T-helper 17 cell (primary cell): Measurements from ENCODE around the gene LRRN3. TPM values are rescaled to one million over a fixed set of nuclear protein-coding genes. Genes with fewer than 3 reads are reported as not detected.
"Not testable (repeated sequence)": the region's sequence is repeated elsewhere in the genome, so short reads cannot be mapped to it uniquely, and the experiment has no call there.

Experiments used
- ATAC-seq: fragments of 150-1000 bp; cut with Tn5 transposase; 2 replicates; pipeline ENCODE4 v1.10.0; 2021; ENCODE audit warnings: mild to moderate bottlenecking, moderate library complexity
- DNase-seq, 3 donors: peaks; one replicate each; pipeline versions ENCODE4 v3.0.0 to v3.0.0-alpha.2; 2020 to 2021
- H3K9me3 ChIP-seq: one replicate; pipeline ENCODE4 v1.7.0; 2013; ENCODE audit warnings: low read length, mild to moderate bottlenecking; ENCODE audit not compliant: control insufficient read depth, poor library complexity, severe bottlenecking
- H3K27ac Mint-ChIP-seq: one replicate; pipeline ENCODE4 v1.8.0; 2022; ENCODE audit warnings: mild to moderate bottlenecking, moderate library complexity, mixed read lengths
- H3K27me3 Mint-ChIP-seq: one replicate; pipeline ENCODE4 v1.8.0; 2022; ENCODE audit warnings: mixed read lengths
- H3K36me3 Mint-ChIP-seq: one replicate; pipeline ENCODE4 v1.8.0; 2022; ENCODE audit warnings: low read depth, mixed read lengths
- H3K4me1 Mint-ChIP-seq: one replicate; pipeline ENCODE4 v1.8.0; 2022; ENCODE audit warnings: mild to moderate bottlenecking, mixed read lengths
- H3K4me3 Mint-ChIP-seq: one replicate; pipeline ENCODE4 v1.8.0; 2022; ENCODE audit warnings: mild to moderate bottlenecking, moderate library complexity, mixed read lengths
- total RNA-seq, 4 donors: library from RNA in 2 of 4; stranded (reverse) in 2 of 4; gene quantifications; one replicate each; pipeline ENCODE4 v1.2.3 and lab custom pipeline; 2022 to 2026

Gene LRRN3
- total RNA-seq, 2 donors from 2014 or later, result 1.9 to 16.0 TPM

DNA sequence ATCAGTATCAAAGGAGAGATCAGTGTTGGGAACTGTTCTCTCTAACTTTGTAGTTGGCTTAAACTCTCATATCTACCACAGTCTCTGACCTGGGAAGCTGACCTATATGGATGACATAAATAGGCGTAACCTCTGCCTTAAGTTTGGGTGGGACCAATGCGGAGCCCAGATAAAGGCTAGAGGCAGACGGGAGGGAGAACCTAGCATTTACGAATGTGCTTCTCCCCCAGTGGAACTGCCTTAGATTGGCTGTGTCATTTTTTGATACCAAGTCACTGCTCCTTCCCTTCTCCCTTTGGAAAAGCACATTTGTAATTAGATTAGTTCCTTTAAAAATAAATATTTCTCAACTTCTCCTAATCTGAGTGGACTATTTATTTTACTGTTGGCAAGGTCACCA lies 23.7 kb upstream of the LRRN3 start:
- peaks cover 2% of the 10 kb centered on the region for H3K4me1 Mint-ChIP-seq
- H3K9me3 ChIP-seq, result no peaks in the 10 kb centered on the region
- H3K27me3 Mint-ChIP-seq, result no peaks in the 10 kb centered on the region
- no peaks in the 10 kb centered on the region for H3K36me3 Mint-ChIP-seq
- H3K27ac Mint-ChIP-seq, result no peak overlapping the region
- DNase-seq (no peak), ATAC-seq (no peak)
- no peak overlapping the region for H3K4me3 Mint-ChIP-seq

DNA sequence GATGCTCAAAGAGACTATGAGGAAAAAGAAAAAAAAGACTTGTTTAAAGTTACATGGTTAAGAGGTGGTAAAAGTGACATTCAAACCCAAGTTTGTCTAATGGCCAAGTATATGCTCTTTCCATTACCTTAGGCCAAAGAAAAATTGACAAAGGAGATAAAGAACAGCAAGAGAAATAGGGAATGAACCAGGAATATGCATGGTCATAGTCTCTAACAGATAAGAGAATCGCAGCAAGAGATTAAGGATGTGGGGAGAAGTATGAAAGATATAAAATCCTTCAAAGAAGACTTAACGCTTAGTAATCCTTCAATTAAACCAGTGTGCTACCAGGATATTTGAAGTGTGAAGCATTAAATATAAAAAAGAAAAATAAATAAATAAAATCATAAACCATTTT lies 23.2 kb upstream of the LRRN3 start:
- H3K9me3 ChIP-seq, result no peaks in the 10 kb centered on the region
- H3K4me3 Mint-ChIP-seq, result no peak overlapping the region
- peaks cover 2% of the 10 kb centered on the region for H3K4me1 Mint-ChIP-seq
- no peaks in the 10 kb centered on the region for H3K36me3 Mint-ChIP-seq
- no peaks in the 10 kb centered on the region for H3K27me3 Mint-ChIP-seq
- DNase-seq (no peak), ATAC-seq (no peak)
- H3K27ac Mint-ChIP-seq, result no peak overlapping the region

DNA sequence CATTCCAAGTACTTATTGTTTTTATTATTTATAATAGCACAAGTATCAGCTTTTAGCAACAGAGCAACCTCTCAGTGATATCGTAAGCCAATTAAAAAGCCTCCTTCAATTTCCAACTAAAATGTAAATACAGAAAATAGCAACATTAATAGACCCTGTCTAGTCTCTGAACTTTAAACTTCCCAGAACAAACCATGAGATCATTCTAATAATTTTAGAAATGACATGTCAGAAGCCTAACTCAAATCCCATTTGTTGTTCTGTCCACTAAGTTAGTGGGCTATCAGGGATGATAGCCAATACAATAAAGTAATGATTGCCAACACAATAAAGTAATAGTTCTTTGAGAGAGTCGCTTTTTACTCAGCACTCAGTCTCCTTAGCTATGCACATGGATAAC lies 22.3 kb upstream of the LRRN3 start:
- no peaks in the 10 kb centered on the region for H3K36me3 Mint-ChIP-seq
- H3K27me3 Mint-ChIP-seq, result no peaks in the 10 kb centered on the region
- H3K4me3 Mint-ChIP-seq, result no peak overlapping the region
- ATAC-seq (no peak), DNase-seq (no peak)
- peaks cover 4% of the 10 kb centered on the region for H3K4me1 Mint-ChIP-seq
- H3K9me3 ChIP-seq, result no peaks in the 10 kb centered on the region
- H3K27ac Mint-ChIP-seq, result no peak overlapping the region

DNA sequence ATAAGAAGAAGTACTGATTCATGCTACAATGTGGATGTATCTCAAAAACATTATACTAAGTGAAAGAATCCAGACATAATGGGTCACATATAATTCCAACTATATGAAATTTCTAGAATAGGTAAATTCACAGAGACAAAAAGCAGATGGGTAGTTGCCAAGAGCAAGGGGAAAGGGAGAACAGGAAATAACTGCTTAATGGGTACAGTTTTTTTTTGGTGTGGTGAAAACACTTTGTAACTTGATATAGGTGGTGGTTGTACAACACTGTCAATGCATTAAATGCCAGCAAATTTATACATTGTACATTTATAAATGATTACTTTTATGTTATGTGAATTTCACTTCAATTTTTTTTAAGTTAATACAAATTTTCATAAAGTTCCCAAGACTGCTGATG lies 19.4 kb upstream of the LRRN3 start:
- Mint-ChIP-seq H3K27me3 (no peaks in the 10 kb centered on the region), H3K36me3 (no peaks in the 10 kb centered on the region), H3K27ac (no peak overlapping the region), H3K4me3 (no peak overlapping the region), H3K4me1 (peaks cover 14% of the 10 kb centered on the region)
- DNase-seq (no peak), ATAC-seq (no peak)
- no peaks in the 10 kb centered on the region for H3K9me3 ChIP-seq

DNA sequence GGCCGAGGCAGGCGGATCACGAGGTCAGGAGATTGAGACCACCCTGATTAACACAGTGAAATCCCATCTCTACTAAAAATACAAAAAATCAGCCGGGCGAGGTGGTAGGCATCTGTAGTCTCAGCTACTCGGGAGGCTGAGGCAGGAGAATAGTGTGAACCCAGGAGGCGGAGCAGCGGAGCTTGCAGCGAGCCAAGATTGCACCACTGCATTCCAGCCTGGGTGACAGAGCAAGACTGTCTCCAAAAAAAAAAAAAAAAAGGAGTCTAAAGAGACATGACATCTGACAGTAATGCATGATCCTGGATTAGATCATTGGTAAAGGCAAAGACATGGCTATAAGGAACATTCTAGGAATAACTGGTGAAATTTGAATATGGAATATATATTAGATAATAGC lies 18.3 kb upstream of the LRRN3 start:
- H3K4me3 Mint-ChIP-seq, result not testable (repeated sequence)

DNA sequence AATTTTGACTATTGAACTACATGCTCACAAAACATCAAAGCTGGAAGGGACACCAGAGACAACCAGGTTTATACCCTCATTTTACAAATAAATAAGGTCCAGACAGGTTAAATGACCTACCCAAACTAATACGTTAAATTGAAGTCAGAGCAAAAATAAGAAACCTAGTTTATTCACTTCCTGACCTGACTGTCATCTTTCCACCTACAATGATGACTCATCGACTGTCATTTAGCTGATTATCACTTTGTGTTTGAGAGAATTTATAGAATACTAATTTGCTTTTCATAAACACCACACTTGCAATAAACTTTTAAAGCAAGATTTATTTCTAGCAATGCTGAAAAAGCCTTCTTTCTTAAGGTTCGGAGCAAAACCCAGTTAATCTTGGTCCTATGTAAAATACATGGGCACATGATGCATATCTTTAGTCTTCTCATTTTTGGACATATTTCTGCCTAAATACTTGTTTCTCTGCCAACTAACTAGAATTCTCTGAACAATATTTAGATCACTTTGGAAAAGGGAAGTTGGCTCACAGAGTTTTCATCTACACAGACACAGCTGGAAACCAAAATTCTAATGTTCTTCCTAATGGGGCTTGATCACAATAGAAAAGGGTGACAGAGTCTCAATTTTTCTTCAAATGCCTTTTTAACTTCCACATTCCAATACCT lies 16.7 kb upstream of the LRRN3 start:
- H3K9me3 ChIP-seq, result no peaks in the 10 kb centered on the region
- Mint-ChIP-seq H3K4me1 (peaks cover 24% of the 10 kb centered on the region), H3K36me3 (no peaks in the 10 kb centered on the region), H3K4me3 (no peak overlapping the region), H3K27ac (peak overlapping the region; percentile 32), H3K27me3 (no peaks in the 10 kb centered on the region)
- DNase-seq (no peak), ATAC-seq (no peak)

More for the DNA sequence above, 18.3 kb upstream of the LRRN3 start:
- H3K9me3 ChIP-seq, H3K27ac Mint-ChIP-seq, H3K27me3 Mint-ChIP-seq, ATAC-seq, DNase-seq, H3K36me3 Mint-ChIP-seq: not testable (repeated sequence)
- H3K4me1 Mint-ChIP-seq, result peaks cover 22% of the 10 kb centered on the region

DNA sequence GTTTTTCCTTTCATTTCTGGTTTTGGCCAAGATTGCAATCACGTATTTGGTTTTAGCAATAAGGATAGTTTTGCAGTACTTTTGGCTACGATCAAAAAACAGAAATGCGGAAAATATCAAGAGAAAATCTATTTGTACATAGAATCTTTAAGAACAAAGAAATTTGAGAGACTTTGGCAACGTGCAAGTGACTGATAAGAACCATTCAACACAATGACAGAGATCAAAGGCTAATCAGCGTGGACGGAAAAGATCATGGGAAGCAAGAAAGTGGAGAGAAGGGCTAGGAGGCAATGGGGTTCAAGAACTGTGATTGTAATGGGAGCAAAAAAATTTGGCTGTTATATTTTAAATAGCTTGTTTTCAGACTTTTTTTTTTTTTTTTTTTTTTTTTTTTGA lies 16.2 kb upstream of the LRRN3 start:
- Mint-ChIP-seq H3K4me1 (peaks cover 24% of the 10 kb centered on the region), H3K36me3 (no peaks in the 10 kb centered on the region), H3K27me3 (no peaks in the 10 kb centered on the region), H3K4me3 (no peak overlapping the region), H3K27ac (no peak overlapping the region)
- ATAC-seq, result no peak
- no peak for DNase-seq
- H3K9me3 ChIP-seq, result no peaks in the 10 kb centered on the region

DNA sequence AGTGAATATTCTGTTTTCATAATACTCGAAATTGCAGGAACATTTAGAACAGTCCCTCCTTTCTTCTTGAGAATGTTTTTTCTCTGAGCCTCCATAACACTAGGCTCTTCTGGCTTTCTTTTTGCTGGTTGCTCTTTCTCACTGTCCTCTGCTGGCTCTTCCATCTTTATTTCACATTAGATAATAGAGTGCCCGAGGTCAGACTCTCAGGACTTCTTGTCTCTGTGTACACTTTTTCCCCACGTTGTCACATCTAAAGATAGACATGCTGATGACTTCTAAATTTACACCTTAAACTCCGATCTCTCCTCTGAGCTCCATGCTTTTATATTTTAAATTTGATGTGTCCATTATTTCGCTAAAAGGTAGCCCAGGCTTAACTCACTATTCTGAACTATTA lies 15.4 kb upstream of the LRRN3 start:
- Mint-ChIP-seq H3K4me3 (no peak overlapping the region), H3K4me1 (peaks cover 24% of the 10 kb centered on the region), H3K27me3 (no peaks in the 10 kb centered on the region), H3K27ac (no peak overlapping the region), H3K36me3 (no peaks in the 10 kb centered on the region)
- ATAC-seq (no peak), DNase-seq (no peak)
- H3K9me3 ChIP-seq, result no peaks in the 10 kb centered on the region

DNA sequence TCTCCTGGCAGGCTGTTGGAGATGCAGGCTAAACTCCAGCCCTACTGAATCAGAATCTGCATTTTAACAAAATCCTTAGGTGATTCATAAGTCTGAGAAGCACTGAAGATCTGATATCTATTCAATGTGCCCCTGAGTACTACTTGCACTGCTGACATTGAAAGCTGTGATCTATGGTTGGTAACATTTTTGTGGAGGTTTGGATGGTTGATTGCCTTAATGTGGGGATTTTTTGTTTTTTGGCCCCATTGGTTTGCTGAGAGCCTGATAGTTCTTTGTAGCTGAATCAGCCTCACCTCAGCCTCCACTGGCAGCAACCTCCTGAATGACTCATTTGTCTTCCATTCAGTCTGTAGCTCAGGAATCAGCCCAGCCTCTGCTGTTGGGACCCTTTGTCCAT lies 14.7 kb upstream of the LRRN3 start:
- H3K4me3 Mint-ChIP-seq, result no peak overlapping the region
- ATAC-seq, result no peak
- DNase-seq, result no peak
- no peak overlapping the region for H3K27ac Mint-ChIP-seq
- H3K27me3 Mint-ChIP-seq, result no peaks in the 10 kb centered on the region
- H3K9me3 ChIP-seq, result no peaks in the 10 kb centered on the region
- no peaks in the 10 kb centered on the region for H3K36me3 Mint-ChIP-seq
- H3K4me1 Mint-ChIP-seq, result peaks cover 24% of the 10 kb centered on the region

DNA sequence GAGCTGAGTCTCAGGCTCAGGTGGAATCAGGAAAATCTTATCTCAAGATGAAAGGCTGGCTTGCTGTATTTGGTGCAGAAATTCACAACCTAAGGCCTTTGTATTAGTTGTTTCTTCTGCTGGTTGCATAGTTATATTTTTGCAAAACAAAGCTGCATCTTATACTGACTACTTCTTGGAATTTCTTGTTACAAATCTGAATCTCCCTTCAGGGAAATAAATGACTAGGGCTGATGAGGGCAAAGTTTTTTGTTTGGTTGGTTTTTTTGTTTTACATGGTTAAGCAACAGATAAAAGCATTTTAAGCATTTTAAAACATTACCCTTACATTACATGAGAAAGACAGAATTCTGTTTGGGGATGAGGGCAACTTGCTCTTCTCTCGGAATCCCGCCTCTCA lies 13.9 kb upstream of the LRRN3 start:
- H3K9me3 ChIP-seq, result no peaks in the 10 kb centered on the region
- no peaks in the 10 kb centered on the region for H3K27me3 Mint-ChIP-seq
- ATAC-seq, result no peak
- DNase-seq, result no peak
- H3K36me3 Mint-ChIP-seq, result no peaks in the 10 kb centered on the region
- peaks cover 28% of the 10 kb centered on the region for H3K4me1 Mint-ChIP-seq
- H3K27ac Mint-ChIP-seq, result peak overlapping the region; percentile 32
- no peak overlapping the region for H3K4me3 Mint-ChIP-seq

DNA sequence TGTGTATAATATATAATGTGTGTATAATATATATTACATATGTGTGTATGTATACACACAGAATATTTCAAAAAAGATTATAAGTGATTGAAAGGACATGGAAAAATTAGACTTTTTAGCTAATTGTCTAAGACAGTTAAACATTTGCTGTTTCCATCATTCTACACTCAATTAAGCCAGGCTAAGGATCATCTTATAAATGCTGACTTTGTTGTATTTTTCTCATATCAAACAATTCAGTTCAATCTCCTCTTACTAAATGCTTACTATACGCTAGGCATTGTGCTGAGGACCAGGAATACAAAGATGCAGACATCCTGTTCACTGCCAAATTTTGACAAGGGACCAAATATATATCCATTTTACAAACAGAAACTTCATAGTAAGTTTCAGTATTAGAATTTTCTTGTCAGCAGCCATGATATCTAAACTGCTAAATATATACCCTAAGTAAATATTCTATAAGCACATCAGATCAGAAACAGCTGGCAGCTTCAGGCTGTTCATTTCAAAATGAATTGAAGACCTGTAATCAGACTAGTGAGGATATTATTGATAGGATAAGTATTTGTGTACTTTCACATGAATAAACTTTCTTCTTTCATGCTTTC lies 10.3 kb upstream of the LRRN3 start:
- Mint-ChIP-seq H3K36me3 (peaks cover 4% of the 10 kb centered on the region), H3K4me3 (no peak overlapping the region), H3K4me1 (peaks cover 39% of the 10 kb centered on the region), H3K27me3 (no peaks in the 10 kb centered on the region), H3K27ac (no peak overlapping the region)
- ATAC-seq (no peak), DNase-seq (no peak)
- H3K9me3 ChIP-seq, result no peaks in the 10 kb centered on the region

DNA sequence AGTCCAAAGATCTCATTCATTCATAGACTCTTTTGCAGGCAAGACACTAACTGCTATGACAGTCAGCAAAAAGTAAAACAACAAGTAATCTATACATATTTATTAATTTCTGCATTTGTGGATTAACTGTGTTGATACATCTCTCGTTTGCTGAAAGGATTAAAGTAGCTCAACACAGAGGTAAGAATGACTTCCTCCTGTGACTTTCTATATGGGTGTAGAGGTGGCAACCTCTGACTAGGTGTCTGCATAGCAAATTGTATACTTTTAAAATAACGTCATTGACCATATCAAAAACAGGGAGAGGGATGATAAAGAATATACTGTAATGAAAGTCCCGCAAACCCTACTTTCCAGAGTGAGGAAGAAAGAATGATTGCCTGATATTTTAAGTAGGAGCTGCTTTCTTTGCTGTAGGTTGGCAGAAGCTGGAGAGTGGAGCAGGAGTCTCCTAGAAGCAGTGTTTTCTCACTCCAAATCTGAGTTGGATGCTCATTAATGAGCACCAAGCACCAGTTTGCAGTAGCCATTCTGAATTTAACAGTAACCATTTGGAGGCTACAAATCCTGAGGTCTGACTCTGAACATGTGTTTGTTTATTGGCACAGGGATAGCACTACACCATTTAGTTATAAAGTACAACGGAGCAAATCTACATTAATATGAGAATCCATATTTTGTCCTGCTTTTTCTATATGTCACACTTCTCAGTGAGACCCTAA lies 9.2 kb upstream of the LRRN3 start:
- H3K9me3 ChIP-seq, result no peaks in the 10 kb centered on the region
- Mint-ChIP-seq H3K4me1 (peaks cover 39% of the 10 kb centered on the region), H3K4me3 (peak overlapping the region; percentile 55), H3K36me3 (peaks cover 4% of the 10 kb centered on the region), H3K27me3 (no peaks in the 10 kb centered on the region), H3K27ac (peak overlapping the region; percentile 87)
- no peak for ATAC-seq
- no peak for DNase-seq

DNA sequence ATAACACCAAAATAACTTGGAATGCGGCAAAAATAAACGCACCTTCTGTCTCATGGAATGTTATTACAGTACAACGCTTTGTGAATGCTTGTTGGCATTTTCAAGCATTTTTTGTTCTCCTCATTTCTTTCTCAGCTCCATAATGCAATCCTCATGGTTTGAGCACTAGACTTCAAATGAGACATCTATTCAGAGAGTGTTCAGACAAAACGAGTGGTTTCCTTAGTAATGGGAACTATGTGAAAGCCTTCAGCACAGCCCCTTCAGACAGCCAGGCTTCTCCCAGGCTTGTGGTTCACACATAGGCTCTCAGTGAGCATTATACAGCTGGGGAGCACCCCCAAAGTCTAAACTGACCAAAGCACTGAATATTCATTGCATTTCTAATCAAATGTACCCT lies 8.6 kb upstream of the LRRN3 start:
- DNase-seq, result no peak
- no peak for ATAC-seq
- peaks cover 34% of the 10 kb centered on the region for H3K4me1 Mint-ChIP-seq
- peaks cover 4% of the 10 kb centered on the region for H3K36me3 Mint-ChIP-seq
- no peak overlapping the region for H3K4me3 Mint-ChIP-seq
- peak overlapping the region; percentile 87 for H3K27ac Mint-ChIP-seq
- H3K9me3 ChIP-seq, result no peaks in the 10 kb centered on the region
- no peaks in the 10 kb centered on the region for H3K27me3 Mint-ChIP-seq
